ENCODE results near the gene ACSF3.

- no peak for TF ChIP-seq CTCF (IDR thresholded peaks at IDR 0.05; ENCODE audit: low read depth, low read length)
- no peak for TF ChIP-seq POLR2A (IDR thresholded peaks at IDR 0.05; ENCODE audit: extremely low read depth, insufficient read length)
These were observed 3.2 kb downstream of the ACSF3 start for GRCh38 chr16:89096768-89097391.
